GM20000 (cell line): ENCODE data around the gene PPFIA2.
"Not testable (repeated sequence)": the region's sequence is repeated elsewhere in the genome, so short reads cannot be mapped to it uniquely, and the experiment has no call there.

ENCODE experiments used
- DNase-seq: peaks from one replicate; pipeline ENCODE4 v3.0.0; 2012; ENCODE audit warnings: low spot score
- CTCF ChIP-seq: IDR thresholded peaks from 2 replicates; pipeline ENCODE4 v1.5.1; 2012; ENCODE audit warnings: mild to moderate bottlenecking, control low read depth; ENCODE audit errors: extremely low read depth, missing control alignments

Gene PPFIA2

GRCh38 chr12:81617915-81618314 lies 141.2 kb downstream of the PPFIA2 start:
- TF ChIP-seq CTCF: no peak
- DNase-seq: no peak

GRCh38 chr12:81615026-81615588 lies 144.0 kb downstream of the PPFIA2 start:
- no peak for TF ChIP-seq CTCF
- DNase-seq: no peak

- TF ChIP-seq CTCF: peak; percentile 17
- no peak for DNase-seq
These were observed 147.9 kb downstream of the PPFIA2 start for GRCh38 chr12:81610955-81611889.

- TF ChIP-seq CTCF: no peak
- no peak for DNase-seq
These were observed 161.1 kb downstream of the PPFIA2 start for GRCh38 chr12:81597928-81598604.

GRCh38 chr12:81596558-81596957 lies 162.6 kb downstream of the PPFIA2 start:
- no peak for DNase-seq
- TF ChIP-seq CTCF: no peak

GRCh38 chr12:81591256-81591655 lies 167.9 kb downstream of the PPFIA2 start:
- no peak for TF ChIP-seq CTCF
- DNase-seq: no peak

- DNase-seq: not testable (repeated sequence)
These were observed 168.4 kb downstream of the PPFIA2 start for GRCh38 chr12:81590703-81591102.
